Measurements from ENCODE around the gene ZSCAN1. TPM values are rescaled to one million over a fixed set of nuclear protein-coding genes. Genes with fewer than 3 reads are reported as not detected.

The ZSCAN1 gene
- total RNA-seq, 1 donor from 2014 or later = 7.7 TPM

GRCh38 chr19:58093071-58093470 lies 59.2 kb downstream of the ZSCAN1 start:
- Mint-ChIP-seq H3K9me3 (ENCODE audit: unreplicated experiment) (peaks cover 9% of the 10 kb centered on the region), H3K4me1 (ENCODE audit: low read depth, unreplicated experiment) (no peaks in the 10 kb centered on the region), H3K27ac (ENCODE audit: unreplicated experiment) (no peak overlapping the region), H3K36me3 (ENCODE audit: unreplicated experiment) (peaks cover 15% of the 10 kb centered on the region), H3K27me3 (ENCODE audit: unreplicated experiment) (peaks cover under 1% of the 10 kb centered on the region), H3K4me3 (ENCODE audit: unreplicated experiment) (no peak overlapping the region)
- DNase-seq = no peak
- TF ChIP-seq CTCF (IDR thresholded peaks at IDR 0.05; ENCODE audit: partially characterized antibody, unreplicated experiment) = no peak

- no peak for DNase-seq
- no peak for TF ChIP-seq CTCF (IDR thresholded peaks at IDR 0.05; ENCODE audit: partially characterized antibody, unreplicated experiment)
- Mint-ChIP-seq H3K36me3 (ENCODE audit: unreplicated experiment) (peaks cover 15% of the 10 kb centered on the region), H3K9me3 (ENCODE audit: unreplicated experiment) (peaks cover 12% of the 10 kb centered on the region), H3K27ac (ENCODE audit: unreplicated experiment) (no peak overlapping the region), H3K4me1 (ENCODE audit: low read depth, unreplicated experiment) (peaks cover 4% of the 10 kb centered on the region), H3K4me3 (ENCODE audit: unreplicated experiment) (no peak overlapping the region), H3K27me3 (ENCODE audit: unreplicated experiment) (no peaks in the 10 kb centered on the region)
Observed at GRCh38 chr19:58095328-58095727, 61.5 kb downstream of the ZSCAN1 start.

- no peak for DNase-seq
Observed at GRCh38 chr19:58096884-58097283, 63.1 kb downstream of the ZSCAN1 start.

GRCh38 chr19:58097349-58097748 lies 63.5 kb downstream of the ZSCAN1 start:
- no peak for TF ChIP-seq CTCF (IDR thresholded peaks at IDR 0.05; ENCODE audit: partially characterized antibody, unreplicated experiment)
- Mint-ChIP-seq H3K27ac (ENCODE audit: unreplicated experiment) (no peak overlapping the region), H3K27me3 (ENCODE audit: unreplicated experiment) (no peaks in the 10 kb centered on the region), H3K4me3 (ENCODE audit: unreplicated experiment) (peak overlapping the region; percentile 78), H3K36me3 (ENCODE audit: unreplicated experiment) (peaks cover 12% of the 10 kb centered on the region), H3K4me1 (ENCODE audit: low read depth, unreplicated experiment) (peaks cover 4% of the 10 kb centered on the region), H3K9me3 (ENCODE audit: unreplicated experiment) (peaks cover 12% of the 10 kb centered on the region)
- no peak for DNase-seq

More at GRCh38 chr19:58096884-58097283, 63.1 kb downstream of the ZSCAN1 start:
- Mint-ChIP-seq H3K9me3 (ENCODE audit: unreplicated experiment) (peaks cover 12% of the 10 kb centered on the region), H3K27ac (ENCODE audit: unreplicated experiment) (peak overlapping the region; percentile 17), H3K27me3 (ENCODE audit: unreplicated experiment) (no peaks in the 10 kb centered on the region), H3K36me3 (ENCODE audit: unreplicated experiment) (peaks cover 12% of the 10 kb centered on the region), H3K4me1 (ENCODE audit: low read depth, unreplicated experiment) (peaks cover 4% of the 10 kb centered on the region), H3K4me3 (ENCODE audit: unreplicated experiment) (peak overlapping the region; percentile 78)
- no peak for TF ChIP-seq CTCF (IDR thresholded peaks at IDR 0.05; ENCODE audit: partially characterized antibody, unreplicated experiment)

- Mint-ChIP-seq H3K27ac (ENCODE audit: unreplicated experiment) (peak within 1 kb of the TSS; percentile 100), H3K36me3 (ENCODE audit: unreplicated experiment) (peaks cover 15% of the 10 kb centered on the region), H3K27me3 (ENCODE audit: unreplicated experiment) (no peaks in the 10 kb centered on the region), H3K4me3 (ENCODE audit: unreplicated experiment) (peak within 1 kb of the TSS; percentile 97), H3K9me3 (ENCODE audit: unreplicated experiment) (peaks cover 11% of the 10 kb centered on the region), H3K4me1 (ENCODE audit: low read depth, unreplicated experiment) (peaks cover 4% of the 10 kb centered on the region)
- no peak for TF ChIP-seq CTCF (IDR thresholded peaks at IDR 0.05; ENCODE audit: partially characterized antibody, unreplicated experiment)
- peak; percentile 99 for DNase-seq
Observed at GRCh38 chr19:58097781-58098681, 64.2 kb downstream of the ZSCAN1 start, which contains the start of gene ZSCAN18. ZSCAN18 (minus strand) TSS chr19:58098231; CDS start chr19:58090267, 7,964 bp downstream.
